HEK293 (cell line): ENCODE results near the gene TNNT3.

ENCODE experiments used
- CTCF ChIA-PET: fragments of 350-600 bp; formaldehyde crosslinking; extraction: SDS; loops from one replicate; lab custom pipeline; 2021; ENCODE audit warnings: antibody characterized with exemption; lab: Yijun Ruan, JAX
- POLR2A ChIA-PET: fragments of 300-600 bp; formaldehyde crosslinking; extraction: SDS; loops from one replicate; lab custom pipeline; 2020; ENCODE audit warnings: antibody characterized with exemption, inconsistent platforms; lab: Yijun Ruan, JAX
- H3K27ac ChIP-seq: fragments of 200-500 bp; sonication (Bioruptor generic); 2 replicates; pipeline ENCODE4 v1.5.1; 2014; ENCODE audit warnings: low read depth, low read length, control low read depth, inconsistent platforms; ENCODE audit errors: extremely low read depth
- H3K36me3 ChIP-seq, 2 experiments: fragments of 200-500 bp in 1 of 2; sonication (Bioruptor generic) in 1 of 2; 1 replicate in 1 of 2; 2 replicates in 1 of 2; pipeline ENCODE4 v1.5.1; 2014 to 2017; ENCODE audit warnings: inconsistent platforms in 2 of 2, low read length in 2 of 2; ENCODE audit not compliant: control insufficient read depth in 2 of 2, insufficient read depth in 1 of 2
- H3K4me1 ChIP-seq: fragments of 200-500 bp; sonication (Bioruptor generic); 2 replicates; pipeline ENCODE4 v1.5.1; 2014; ENCODE audit warnings: mild to moderate bottlenecking, low read length, inconsistent platforms; ENCODE audit not compliant: control insufficient read depth, insufficient read depth
- H3K4me3 ChIP-seq: 2 replicates; pipeline ENCODE4 v1.5.1; 2011; ENCODE audit warnings: low read depth, mild to moderate bottlenecking, control low read depth, low read length, moderate library complexity
- H3K9me3 ChIP-seq: fragments of 200-500 bp; sonication (Bioruptor generic); 2 replicates; pipeline ENCODE4 v1.5.1; 2014; ENCODE audit warnings: low read depth, low read length, inconsistent platforms; ENCODE audit not compliant: control insufficient read depth, insufficient read depth
- BCL11B ChIP-seq: fragments of 450-650 bp; formaldehyde crosslinking; IDR thresholded peaks from 2 replicates; pipeline ENCODE4 v1.5.1; 2016; ENCODE audit warnings: low read depth, missing biosample characterization, missing genetic modification characterization
- ELK4 ChIP-seq: IDR thresholded peaks from 2 replicates; pipeline ENCODE4 v1.6.1; 2011; ENCODE audit warnings: mild to moderate bottlenecking, low read depth, low read length, borderline replicate concordance
- IKZF3 ChIP-seq: fragments of 450-650 bp; IDR thresholded peaks from 2 replicates; pipeline ENCODE4 v1.5.0; 2018; ENCODE audit warnings: missing biosample characterization, mild to moderate bottlenecking, missing genetic modification characterization, moderate library complexity
- KLF9 ChIP-seq: fragments of 450-650 bp; formaldehyde crosslinking; IDR thresholded peaks from 2 replicates; pipeline ENCODE4 v1.5.1; 2016; ENCODE audit warnings: missing biosample characterization, missing genetic modification characterization, low read depth
- PBX3 ChIP-seq: sonication (generic); formaldehyde crosslinking; IDR thresholded peaks from 2 replicates; pipeline ENCODE4 v1.8.1; 2022; ENCODE audit warnings: mild to moderate bottlenecking, moderate library complexity, missing genetic modification reagents
- TSHZ1 ChIP-seq: fragments of 450-650 bp; formaldehyde crosslinking; IDR thresholded peaks from 2 replicates; pipeline ENCODE4 v1.5.1; 2016; ENCODE audit warnings: missing biosample characterization, missing genetic modification characterization, borderline replicate concordance
- WT1 ChIP-seq: fragments of 450-650 bp; formaldehyde crosslinking; IDR thresholded peaks from 2 replicates; pipeline ENCODE4 v1.5.1; 2016; ENCODE audit warnings: missing biosample characterization, missing genetic modification characterization
- YY1 ChIP-seq: fragments of 450-650 bp; formaldehyde crosslinking; IDR thresholded peaks from 2 replicates; pipeline ENCODE4 v1.5.1; 2018; ENCODE audit warnings: missing biosample characterization, missing genetic modification characterization
- ZFP69B ChIP-seq: fragments of 450-650 bp; formaldehyde crosslinking; IDR thresholded peaks from 2 replicates; pipeline ENCODE4 v1.5.1; 2016; ENCODE audit warnings: missing biosample characterization, missing genetic modification characterization
- ZNF211 ChIP-seq: fragments of 450-650 bp; formaldehyde crosslinking; IDR thresholded peaks from 2 replicates; pipeline ENCODE4 v1.5.1; 2016; ENCODE audit warnings: low read depth, missing biosample characterization, missing genetic modification characterization
- ZNF221 ChIP-seq: fragments of 450-650 bp; formaldehyde crosslinking; IDR thresholded peaks from 2 replicates; pipeline ENCODE4 v1.5.1; 2017; ENCODE audit warnings: missing biosample characterization, missing genetic modification characterization, borderline replicate concordance
- ZNF24 ChIP-seq: fragments of 450-650 bp; formaldehyde crosslinking; IDR thresholded peaks from 2 replicates; pipeline ENCODE4 v1.5.1; 2016; ENCODE audit warnings: missing biosample characterization, missing genetic modification characterization
- ZNF311 ChIP-seq: fragments of 450-650 bp; formaldehyde crosslinking; IDR thresholded peaks from 2 replicates; pipeline ENCODE4 v1.5.1; 2017; ENCODE audit warnings: missing biosample characterization, missing genetic modification characterization, borderline replicate concordance
- ZNF366 ChIP-seq: fragments of 450-650 bp; formaldehyde crosslinking; conservative IDR thresholded peaks from 2 replicates; pipeline ENCODE4 v1.5.1; 2016; ENCODE audit warnings: missing biosample characterization, missing genetic modification characterization
- ZNF560 ChIP-seq: fragments of 450-650 bp; formaldehyde crosslinking; IDR thresholded peaks from 2 replicates; pipeline ENCODE4 v1.5.1; 2017; ENCODE audit warnings: missing biosample characterization, missing genetic modification characterization, borderline replicate concordance
- ZNF596 ChIP-seq: fragments of 450-650 bp; IDR thresholded peaks from 2 replicates; pipeline ENCODE4 v1.5.0; 2018; ENCODE audit warnings: missing biosample characterization, mild to moderate bottlenecking, missing genetic modification characterization, moderate library complexity
- ZNF600 ChIP-seq: fragments of 450-650 bp; formaldehyde crosslinking; IDR thresholded peaks from 2 replicates; pipeline ENCODE4 v1.5.1; 2016; ENCODE audit warnings: missing biosample characterization, missing genetic modification characterization
- ZNF747 ChIP-seq: fragments of 450-650 bp; formaldehyde crosslinking; IDR thresholded peaks from 2 replicates; pipeline ENCODE4 v1.5.1; 2016; ENCODE audit warnings: missing biosample characterization, missing genetic modification characterization
- ZNF768 ChIP-seq: fragments of 450-650 bp; formaldehyde crosslinking; IDR thresholded peaks from 2 replicates; pipeline ENCODE4 v1.5.1; 2018; ENCODE audit warnings: missing biosample characterization, mild to moderate bottlenecking, missing genetic modification characterization
- ZNF785 ChIP-seq: fragments of 450-650 bp; formaldehyde crosslinking; IDR thresholded peaks from 2 replicates; pipeline ENCODE4 v1.5.1; 2016; ENCODE audit warnings: missing biosample characterization, missing genetic modification characterization
- ZNF830 ChIP-seq: fragments of 450-650 bp; IDR thresholded peaks from 2 replicates; pipeline ENCODE4 v1.5.0; 2018; ENCODE audit warnings: missing biosample characterization, missing genetic modification characterization, low read depth, mild to moderate bottlenecking, moderate library complexity
- ZNF843 ChIP-seq: fragments of 450-650 bp; formaldehyde crosslinking; IDR thresholded peaks from 2 replicates; pipeline ENCODE4 v1.5.1; 2016; ENCODE audit warnings: missing biosample characterization, missing genetic modification characterization
- TF ChIP-seq, protein P1 (sequence below): fragments of 450-650 bp; formaldehyde crosslinking; IDR thresholded peaks from 2 replicates; pipeline ENCODE4 v1.5.1; 2016; ENCODE audit warnings: missing biosample characterization, missing genetic modification characterization, borderline replicate concordance
- TF ChIP-seq, protein P2 (sequence below): fragments of 450-650 bp; formaldehyde crosslinking; IDR thresholded peaks from 2 replicates; pipeline ENCODE4 v1.5.1; 2017; ENCODE audit warnings: missing biosample characterization, missing genetic modification characterization

The TNNT3 gene

GRCh38 chr11:1899686-1900085, 19.8 kb upstream of the TNNT3 start:
- no peaks in the 10 kb centered on the region for H3K4me1 ChIP-seq
- ChIA-PET CTCF (interaction anchor here (0.6 to 0.7 kb wide), 3 partner anchors 10 to 100 kb away, joined by 3 read pairs; no protein-coding TSS in a partner anchor), POLR2A (interaction anchor here (0.6 kb wide), 1 partner anchor 49 kb away, joined by 3 read pairs; no protein-coding TSS in a partner anchor)
- H3K9me3 ChIP-seq = no peaks in the 10 kb centered on the region
- no peaks in the 10 kb centered on the region for H3K36me3 ChIP-seq
- H3K27ac ChIP-seq = no peak overlapping the region
- H3K4me3 ChIP-seq = no peak overlapping the region
- TF ChIP-seq ZNF843 (no peak), ZNF560 (no peak), ZNF596 (no peak), ZNF211 (tag by site-specific recombination) (no peak)
- TF ChIP-seq, protein P1, sequence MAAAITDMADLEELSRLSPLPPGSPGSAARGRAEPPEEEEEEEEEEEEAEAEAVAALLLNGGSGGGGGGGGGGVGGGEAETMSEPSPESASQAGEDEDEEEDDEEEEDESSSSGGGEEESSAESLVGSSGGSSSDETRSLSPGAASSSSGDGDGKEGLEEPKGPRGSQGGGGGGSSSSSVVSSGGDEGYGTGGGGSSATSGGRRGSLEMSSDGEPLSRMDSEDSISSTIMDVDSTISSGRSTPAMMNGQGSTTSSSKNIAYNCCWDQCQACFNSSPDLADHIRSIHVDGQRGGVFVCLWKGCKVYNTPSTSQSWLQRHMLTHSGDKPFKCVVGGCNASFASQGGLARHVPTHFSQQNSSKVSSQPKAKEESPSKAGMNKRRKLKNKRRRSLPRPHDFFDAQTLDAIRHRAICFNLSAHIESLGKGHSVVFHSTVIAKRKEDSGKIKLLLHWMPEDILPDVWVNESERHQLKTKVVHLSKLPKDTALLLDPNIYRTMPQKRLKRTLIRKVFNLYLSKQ (tag by site-specific recombination) = no peak

DNA sequence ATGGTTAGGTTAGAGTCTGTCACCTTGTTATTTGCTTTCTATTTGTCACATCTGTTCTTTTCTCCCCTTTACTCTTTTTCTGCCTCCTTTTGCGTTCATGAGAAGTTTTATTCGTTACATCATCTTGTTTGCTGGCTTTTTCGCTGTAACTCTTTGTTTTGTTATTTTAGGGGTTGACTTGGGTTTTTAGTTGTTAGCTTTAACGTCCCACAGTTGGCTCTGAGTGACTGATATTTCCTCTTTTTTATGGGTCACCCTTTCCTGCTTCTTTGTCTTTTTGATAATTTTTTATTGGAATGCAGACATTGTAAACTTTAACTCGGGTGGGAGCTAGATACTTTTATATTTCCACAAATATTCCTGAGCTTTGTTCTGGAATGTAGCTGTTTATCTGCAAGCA, 13.3 kb upstream of the TNNT3 start:
- ChIA-PET CTCF (interaction anchor here (0.5 to 1.4 kb wide), 6 partner anchors 24 to 439 kb away, joined by 3 to 6 read pairs (median 3); no protein-coding TSS in a partner anchor), POLR2A (no interaction called here)
- Histone ChIP-seq H3K9me3 (no peaks in the 10 kb centered on the region), H3K27ac (no peak overlapping the region), H3K36me3 (no peaks in the 10 kb centered on the region), H3K4me3 (no peak overlapping the region), H3K4me1 (no peaks in the 10 kb centered on the region)
- no peak for TF ChIP-seq WT1 (tag by site-specific recombination)
- no peak for TF ChIP-seq PBX3
- TF ChIP-seq ZNF600 (tag by site-specific recombination) = no peak
- no peak for TF ChIP-seq YY1 (tag by site-specific recombination)
- no peak for TF ChIP-seq ZNF311 (tag by site-specific recombination)
- no peak for TF ChIP-seq IKZF3 (tag by site-specific recombination)
- TF ChIP-seq KLF9 (tag by site-specific recombination) = no peak
- TF ChIP-seq ZNF560 = no peak
- no peak for TF ChIP-seq ZNF24 (tag by site-specific recombination)
- no peak for TF ChIP-seq ZNF221
- TF ChIP-seq, protein P2, sequence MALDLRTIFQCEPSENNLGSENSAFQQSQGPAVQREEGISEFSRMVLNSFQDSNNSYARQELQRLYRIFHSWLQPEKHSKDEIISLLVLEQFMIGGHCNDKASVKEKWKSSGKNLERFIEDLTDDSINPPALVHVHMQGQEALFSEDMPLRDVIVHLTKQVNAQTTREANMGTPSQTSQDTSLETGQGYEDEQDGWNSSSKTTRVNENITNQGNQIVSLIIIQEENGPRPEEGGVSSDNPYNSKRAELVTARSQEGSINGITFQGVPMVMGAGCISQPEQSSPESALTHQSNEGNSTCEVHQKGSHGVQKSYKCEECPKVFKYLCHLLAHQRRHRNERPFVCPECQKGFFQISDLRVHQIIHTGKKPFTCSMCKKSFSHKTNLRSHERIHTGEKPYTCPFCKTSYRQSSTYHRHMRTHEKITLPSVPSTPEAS (tag by site-specific recombination) = no peak
- TF ChIP-seq ZNF747 (tag by site-specific recombination) = no peak
- no peak for TF ChIP-seq ZFP69B (tag by site-specific recombination)
- TF ChIP-seq ZNF830 = no peak
- no peak for TF ChIP-seq BCL11B
- TF ChIP-seq ZNF768 = no peak
- no peak for TF ChIP-seq TSHZ1 (tag by site-specific recombination)
- TF ChIP-seq ZNF366 (tag by site-specific recombination) = no peak
- no peak for TF ChIP-seq ZNF785 (tag by site-specific recombination)
- TF ChIP-seq ELK4 = no peak
- TF ChIP-seq, all 188 proteins: peak for 0
